AG08395 (cell line): ENCODE measurements around the gene RTN4RL1.

Source experiments
- DNase-seq: peaks from one replicate; pipeline ENCODE4 v3.0.0; 2012; ENCODE audit warnings: mixed read lengths, low spot score

RTN4RL1 gene, protein sequence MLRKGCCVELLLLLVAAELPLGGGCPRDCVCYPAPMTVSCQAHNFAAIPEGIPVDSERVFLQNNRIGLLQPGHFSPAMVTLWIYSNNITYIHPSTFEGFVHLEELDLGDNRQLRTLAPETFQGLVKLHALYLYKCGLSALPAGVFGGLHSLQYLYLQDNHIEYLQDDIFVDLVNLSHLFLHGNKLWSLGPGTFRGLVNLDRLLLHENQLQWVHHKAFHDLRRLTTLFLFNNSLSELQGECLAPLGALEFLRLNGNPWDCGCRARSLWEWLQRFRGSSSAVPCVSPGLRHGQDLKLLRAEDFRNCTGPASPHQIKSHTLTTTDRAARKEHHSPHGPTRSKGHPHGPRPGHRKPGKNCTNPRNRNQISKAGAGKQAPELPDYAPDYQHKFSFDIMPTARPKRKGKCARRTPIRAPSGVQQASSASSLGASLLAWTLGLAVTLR

DNA sequence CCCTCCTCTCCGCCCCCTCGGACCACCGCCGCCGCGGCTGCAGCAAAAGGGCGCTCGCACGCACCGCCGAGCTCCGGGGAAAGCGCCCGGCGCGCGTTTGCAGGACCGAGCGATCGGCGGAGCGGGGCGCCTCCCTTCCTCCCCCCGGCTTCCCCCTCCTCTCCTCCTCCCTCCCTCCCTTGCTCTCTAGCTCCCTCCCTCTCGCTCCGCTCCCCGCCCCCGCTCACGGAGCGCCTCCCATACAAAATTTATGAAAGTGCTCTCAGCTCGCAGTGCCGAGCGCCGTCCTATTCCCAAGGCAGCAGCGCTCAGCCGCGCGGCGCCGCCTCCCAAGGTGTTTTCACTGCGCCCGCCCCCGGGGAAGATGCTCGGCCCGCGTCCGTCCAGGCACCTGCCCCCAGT lies at the start of gene RTN4RL1:
RTN4RL1 (minus strand) TSS at position 115 of the 402 bp plus-strand sequence. CDS start 469 bp downstream, outside the sequence.
- DNase-seq = peak; percentile 85

DNA sequence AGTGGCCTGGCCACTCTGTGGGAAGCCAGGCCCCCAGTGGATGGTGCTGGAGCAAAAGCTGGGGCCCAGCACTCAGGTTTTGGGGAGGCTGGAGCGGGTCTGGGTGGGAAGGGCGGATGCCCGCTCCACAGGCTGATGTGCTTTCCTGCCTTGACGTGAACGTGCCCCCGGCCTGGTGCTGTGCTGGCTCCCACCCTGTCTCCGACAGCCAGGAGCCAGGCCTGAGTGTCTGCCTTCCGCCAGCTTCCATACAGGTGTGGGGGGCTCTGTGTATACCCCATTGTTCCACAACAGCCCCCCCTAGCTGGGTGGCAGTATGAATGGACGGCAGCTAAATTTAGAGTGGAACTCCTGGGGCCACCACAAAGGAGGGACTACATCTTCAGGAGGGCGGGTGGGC lies 49.8 kb upstream of the RTN4RL1 start:
- DNase-seq = no peak

DNA sequence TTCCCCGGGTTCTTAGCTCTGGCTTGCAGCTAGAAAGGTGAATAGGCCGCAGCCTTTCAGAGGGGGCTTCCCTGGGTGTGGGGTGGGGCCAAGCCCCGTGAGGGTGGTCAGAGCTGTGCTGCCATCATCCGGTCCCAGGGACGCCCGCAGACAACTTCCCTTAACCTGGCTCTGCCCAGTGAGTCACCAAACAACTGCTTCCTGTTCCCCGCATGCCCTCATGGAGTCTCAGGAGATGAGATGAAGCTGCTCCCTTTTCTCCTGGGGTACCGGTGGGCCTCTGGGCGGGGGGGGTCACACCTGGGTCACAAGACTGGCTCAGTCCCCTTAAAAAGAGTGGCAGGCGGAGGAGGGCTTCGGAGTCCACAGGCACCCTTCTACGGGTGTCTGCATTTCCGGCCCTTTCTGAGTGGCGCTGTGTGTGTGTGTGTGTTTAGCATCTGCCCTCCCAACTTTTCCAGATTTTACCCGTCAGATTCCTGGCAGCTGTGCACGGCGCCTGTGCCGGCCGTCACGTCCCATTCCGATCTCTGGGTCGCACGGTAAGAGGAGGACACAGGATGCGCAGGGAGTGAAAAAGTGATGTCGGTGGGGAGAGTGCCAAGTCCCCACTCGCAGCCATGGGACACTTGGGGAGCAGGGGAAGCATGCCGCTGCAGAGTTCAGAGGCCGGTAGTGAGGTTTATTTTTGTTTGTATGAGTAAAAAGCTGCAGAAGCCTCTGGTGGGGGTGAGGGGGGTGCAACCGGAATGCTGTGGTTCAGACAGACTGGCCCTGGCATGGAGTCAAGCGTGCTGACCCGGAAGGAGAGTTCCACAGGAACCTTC lies 46.5 kb upstream of the RTN4RL1 start:
- DNase-seq = no peak

DNA sequence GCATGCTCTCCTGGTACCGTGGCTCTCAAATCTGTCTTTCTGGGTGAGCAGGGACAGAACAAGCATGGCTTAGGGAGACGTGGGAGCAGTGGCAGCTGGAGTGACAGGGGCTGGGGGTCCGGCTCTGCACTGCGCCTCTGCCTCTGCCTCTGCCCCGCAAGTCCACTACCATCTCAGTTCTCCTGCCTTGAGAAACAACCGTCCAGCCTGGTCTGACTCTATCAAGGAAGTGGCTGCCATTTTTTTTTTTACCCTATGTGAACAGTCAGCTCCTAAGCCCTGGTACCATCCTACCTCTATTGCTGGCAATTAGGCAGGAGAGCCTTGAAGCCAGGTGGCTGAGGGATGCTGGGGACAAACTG lies 45.9 kb upstream of the RTN4RL1 start:
- no peak for DNase-seq

- DNase-seq = no peak
These were observed 45.3 kb upstream of the RTN4RL1 start for GRCh38 chr17:2070241-2071023.

DNA sequence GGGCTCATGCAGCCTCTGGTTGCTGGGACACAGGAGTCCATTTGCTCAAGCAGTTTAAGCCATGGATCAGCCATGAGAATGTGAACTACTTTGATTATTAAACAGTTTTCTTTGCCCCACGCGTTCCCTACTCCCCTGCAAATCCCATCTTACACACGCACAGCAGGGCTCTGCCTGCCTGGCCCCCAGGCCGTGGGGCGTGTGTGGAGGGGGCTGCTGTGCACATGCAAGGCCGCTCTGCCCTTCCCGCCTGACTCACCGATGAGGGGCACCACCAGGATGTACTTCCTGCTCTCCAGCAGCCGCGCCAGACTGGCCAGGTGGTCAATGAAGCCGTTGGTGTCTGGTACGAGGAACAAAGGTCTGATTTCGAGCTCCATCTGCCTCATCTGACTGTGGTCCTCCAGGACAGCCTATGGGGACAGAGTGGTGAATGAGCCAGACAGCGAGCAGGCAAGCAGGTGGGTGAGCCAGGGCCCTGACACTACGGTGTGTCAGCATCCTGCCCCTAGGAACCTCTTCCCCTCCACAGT lies 43.5 kb upstream of the RTN4RL1 start:
- DNase-seq = no peak

DNA sequence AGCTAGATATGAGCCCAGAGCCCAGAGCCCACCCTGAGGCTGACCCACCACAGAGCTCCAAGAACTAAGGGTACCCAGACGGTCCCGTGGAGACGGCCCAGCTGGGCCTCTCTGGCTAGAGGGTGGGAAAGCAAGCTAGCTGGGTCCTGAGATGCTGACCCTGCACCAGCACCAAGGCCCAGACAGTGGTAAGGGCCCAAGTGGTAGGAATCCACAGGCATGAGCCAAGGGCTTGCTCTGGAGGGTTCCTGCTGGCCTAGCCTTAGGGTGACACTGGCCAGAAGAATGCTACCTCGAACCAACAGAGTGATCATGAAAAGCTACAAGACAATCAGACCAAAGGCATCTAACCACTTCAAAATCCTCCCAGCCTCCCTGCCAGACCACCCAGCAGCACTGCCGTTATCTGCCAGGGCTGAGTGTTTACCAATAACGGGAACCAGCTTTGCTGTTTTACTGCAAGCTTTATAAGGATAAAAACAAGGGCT lies 42.9 kb upstream of the RTN4RL1 start:
- peak; percentile 85 for DNase-seq

DNA sequence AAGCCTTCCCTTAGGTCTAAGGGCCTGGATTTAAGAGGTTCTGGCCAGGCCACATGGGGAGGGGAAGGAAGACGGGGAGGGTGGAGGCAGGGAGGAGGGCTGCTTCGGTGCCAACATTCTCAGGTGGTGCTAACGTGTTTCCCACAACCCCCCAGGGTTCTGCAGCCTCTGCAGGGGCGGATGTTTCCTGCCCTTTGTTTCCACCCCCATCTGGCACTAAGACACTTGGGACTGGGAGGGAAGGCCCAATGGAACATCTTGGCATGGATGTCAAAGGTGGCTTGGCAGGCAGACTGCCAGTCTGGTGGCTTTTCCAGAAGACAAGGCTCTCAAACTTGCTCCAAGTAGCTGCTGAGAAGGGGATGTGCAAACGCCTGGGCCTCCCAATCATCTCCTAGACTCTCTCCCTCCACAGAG lies 42.5 kb upstream of the RTN4RL1 start:
- DNase-seq = no peak

GRCh38 chr17:2067048-2067561 lies 42.0 kb upstream of the RTN4RL1 start:
- no peak for DNase-seq

- DNase-seq = no peak
These were observed 40.8 kb upstream of the RTN4RL1 start for GRCh38 chr17:2065949-2066400.

DNA sequence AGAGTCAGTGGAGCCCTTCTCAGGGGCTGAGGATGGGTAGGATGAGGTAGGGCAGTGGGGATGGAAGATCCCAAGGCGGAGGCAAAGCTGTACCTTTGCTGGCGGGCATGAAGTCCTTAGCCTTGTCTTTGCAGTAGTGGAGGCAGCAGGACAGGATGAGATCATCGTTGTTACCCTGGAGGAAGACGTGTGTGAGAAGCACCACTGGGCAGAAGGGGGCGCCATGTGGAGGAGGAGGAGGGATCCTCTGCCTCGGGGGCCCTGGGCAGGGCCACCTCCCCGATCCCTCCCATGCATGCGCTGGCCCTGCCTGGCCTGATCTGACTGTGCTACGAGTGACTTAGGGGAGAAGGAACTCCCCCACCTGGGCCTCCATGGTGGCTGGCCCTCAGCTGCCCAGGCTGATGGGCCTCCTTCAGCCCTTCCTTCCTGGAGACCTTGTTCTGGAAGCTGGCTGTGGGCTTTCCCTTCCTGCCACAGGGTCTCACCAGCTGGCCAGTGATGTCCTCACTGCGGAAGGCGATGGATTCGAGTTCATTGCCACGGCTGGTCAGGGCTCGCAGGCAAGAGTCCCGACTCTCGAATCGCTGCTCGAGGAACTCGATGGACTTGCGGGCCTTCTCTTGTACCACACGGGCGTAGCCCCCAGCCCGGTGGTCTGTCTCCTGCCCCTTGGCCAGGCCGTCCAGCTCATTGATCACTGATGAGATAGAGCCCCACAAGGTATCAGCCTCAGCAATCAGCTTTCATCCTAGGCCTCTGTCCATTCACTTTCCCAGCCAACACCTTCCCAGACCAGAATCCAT lies 40.0 kb upstream of the RTN4RL1 start:
- DNase-seq = no peak

GRCh38 chr17:2064520-2064971 lies 39.4 kb upstream of the RTN4RL1 start:
- no peak for DNase-seq

DNA sequence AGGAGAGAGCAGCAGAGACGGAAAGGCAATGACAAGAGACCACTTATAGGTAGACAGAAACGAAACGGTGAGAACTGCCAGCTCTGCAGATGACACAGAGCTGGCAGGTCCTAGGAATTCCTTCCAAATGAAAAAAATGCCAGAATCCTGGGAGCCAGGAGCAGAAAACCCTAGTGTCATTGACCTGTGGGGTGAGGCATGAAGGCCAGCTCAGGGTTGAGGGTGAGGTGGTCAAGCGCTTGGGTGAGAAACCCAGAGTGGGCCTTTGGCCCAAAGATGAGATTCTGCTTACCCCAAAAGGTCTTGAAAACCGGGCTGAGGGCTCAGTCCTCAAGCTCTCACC lies 39.0 kb upstream of the RTN4RL1 start:
- no peak for DNase-seq

GRCh38 chr17:2063261-2064146 lies 38.4 kb upstream of the RTN4RL1 start:
- DNase-seq = no peak

- no peak for DNase-seq
These were observed 37.5 kb upstream of the RTN4RL1 start for GRCh38 chr17:2062571-2063183.

DNA sequence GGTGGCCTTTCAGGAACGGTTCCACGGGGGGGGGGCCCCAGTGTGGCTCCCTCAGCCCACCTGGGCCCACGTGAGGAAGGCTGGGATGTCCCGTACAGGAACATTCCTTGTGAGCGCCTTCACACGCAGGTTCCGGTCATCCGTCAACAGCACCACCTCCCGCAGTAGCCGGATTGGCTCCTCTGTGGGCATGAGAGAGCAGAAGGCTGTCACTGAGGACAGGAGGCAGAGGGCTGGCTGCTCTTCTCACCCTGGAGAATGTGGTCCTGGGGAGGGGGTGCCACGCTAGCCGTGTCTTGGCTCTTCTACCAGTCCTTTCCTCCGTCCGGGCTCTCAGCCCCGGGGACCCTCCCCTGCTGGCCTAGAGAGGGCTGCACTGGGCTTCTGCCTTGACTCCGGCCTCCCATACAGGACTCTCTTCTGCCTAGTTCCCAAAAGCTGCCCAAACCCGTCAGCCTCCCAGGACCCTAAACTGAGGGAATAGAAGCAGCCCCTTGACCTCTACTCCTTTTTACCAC lies 36.4 kb upstream of the RTN4RL1 start:
- no peak for DNase-seq

GRCh38 chr17:2060681-2061440 lies 35.7 kb upstream of the RTN4RL1 start:
- DNase-seq = no peak

- DNase-seq = no peak
These were observed 35.2 kb upstream of the RTN4RL1 start for GRCh38 chr17:2060385-2060658.
